ENCODE results near the gene SLC44A5. TPM values are rescaled to one million over a fixed set of nuclear protein-coding genes. Genes with fewer than 3 reads are reported as not detected.

The SLC44A5 gene
- total and polyA plus RNA-seq, 10 of the 15 experiments (the other 5 are each of a cell fraction or from before 2014, with no cell fraction given): 0.04 to 1.3 TPM; not detected in 8

- RAD21 ChIA-PET (ENCODE audit: unreplicated experiment): no interaction called here
These were observed 138.6 kb downstream of the SLC44A5 start for GRCh38 chr1:75472089-75472970.

More at GRCh38 chr1:75472089-75472970, 138.6 kb downstream of the SLC44A5 start:
- ChIA-PET SMC1A (ENCODE audit: uncharacterized antibody, unreplicated experiment) (no interaction called here), CTCF (interaction anchor here (1.2 kb wide), 1 partner anchor 22 kb away, joined by 3 read pairs; no protein-coding TSS in a partner anchor), POLR2A (no interaction called here)
- DNase-seq (ENCODE audit: low read depth, low spot score) (no peak), FAIRE-seq (no peak), ATAC-seq (no peak)
- Histone ChIP-seq H3K4me2 (ENCODE audit: control insufficient read depth, insufficient read depth) (no peak overlapping the region), H3K27me3 (replicated peaks in 1 of 2; ENCODE audit: control insufficient read depth in 2 of 2, insufficient read depth in 2 of 2, low read length in 1 of 2) (no peaks in the 10 kb centered on the region), H3K4me3 (no peak overlapping the region), H3K9me3 (replicated peaks; ENCODE audit: control insufficient read depth, insufficient read depth, low read length) (no peaks in the 10 kb centered on the region), H3K36me3 (ENCODE audit: control insufficient read depth in 2 of 2, insufficient read depth in 2 of 2, low read length in 1 of 2) (no peaks in the 10 kb centered on the region), H3K27ac (ENCODE audit: control insufficient read depth, insufficient read depth) (no peak overlapping the region), H4K20me1 (ENCODE audit: control insufficient read depth, insufficient read depth) (no peaks in the 10 kb centered on the region), H3K79me2 (ENCODE audit: control insufficient read depth, insufficient read depth, low read length) (no peaks in the 10 kb centered on the region), H2AFZ (ENCODE audit: control insufficient read depth, low read depth, low read length) (no peak overlapping the region), H3K9ac (ENCODE audit: control insufficient read depth, insufficient read depth, low read length) (no peak overlapping the region), H3K4me1 (ENCODE audit: control insufficient read depth, insufficient read depth, low read length) (no peaks in the 10 kb centered on the region)
- 17% methylated on average over 5 of the region's 5 CpGs for WGBS (ENCODE audit: insufficient coverage, insufficient replicate concordance, low lambda C conversion rate, missing lambda C conversion rate)
- intact Hi-C loops (cut with micrococcal nuclease; ENCODE audit: unreplicated experiment): no loop called here
- in situ Hi-C loops (cut with MboI): no loop called here
- TF ChIP-seq IRF4 (IDR thresholded peaks at IDR 0.05; ENCODE audit: low read depth, low read length) (no peak), TBL1XR1 (IDR thresholded peaks at IDR 0.05; ENCODE audit: low read depth, low read length) (no peak), POLR2A (IDR thresholded peaks at IDR 0.05; ENCODE audit: low read depth, low read length) (no peak), EZH2 (IDR thresholded peaks at IDR 0.05; ENCODE audit: borderline replicate concordance, control insufficient read depth, low read depth, low read length) (no peak), TAF1 (IDR thresholded peaks at IDR 0.05; ENCODE audit: borderline replicate concordance, low read depth, low read length) (no peak), IKZF2 (IDR thresholded peaks at IDR 0.05) (no peak), BRCA1 (IDR thresholded peaks at IDR 0.05; ENCODE audit: low read depth, low read length) (no peak), YY1 (IDR thresholded peaks at IDR 0.05; ENCODE audit: low read depth, low read length) (no peak), MTA2 (IDR thresholded peaks at IDR 0.05; ENCODE audit: low read depth) (no peak), SREBF2 (IDR thresholded peaks at IDR 0.05; ENCODE audit: low read length) (no peak), EED (IDR thresholded peaks at IDR 0.05; ENCODE audit: low read depth) (no peak), CBX3 (IDR thresholded peaks at IDR 0.05; ENCODE audit: borderline replicate concordance, low read depth) (no peak), GATAD2B (conservative IDR thresholded peaks at IDR 0.05; ENCODE audit: low read depth) (no peak), ZNF592 (IDR thresholded peaks at IDR 0.05) (no peak)
- no TSS peak for BruUV-seq (replicated peaks)

All from GM12878 (cell line).